Kidney (tissue), 14 donors: ENCODE results near the gene HMGB2. TPM values are rescaled to one million over a fixed set of nuclear protein-coding genes. Genes with fewer than 3 reads are reported as not detected.

Experiments used
- DNase-seq, 5 donors: peaks; one replicate each; pipeline ENCODE4 v3.0.0-alpha.2; 2013 to 2020
- FAIRE-seq: peaks from 2 replicates; lab custom pipeline; 2012; peaks lifted over from hg19 to GRCh38; lab: Jason Lieb, UNC
- H3K27ac ChIP-seq, 2 donors: one replicate each; pipeline ENCODE4 v1.7.0; 2013; ENCODE audit warnings: low read depth in 2 of 2, low read length in 2 of 2, inconsistent platforms in 1 of 2
- H3K27me3 ChIP-seq: one replicate; pipeline ENCODE4 v1.7.1; 2013; ENCODE audit warnings: low read length, inconsistent platforms; ENCODE audit not compliant: control insufficient read depth, insufficient read depth
- H3K36me3 ChIP-seq, 3 donors: one replicate each; pipeline versions ENCODE4 v1.7.0 to v1.7.1; 2013; ENCODE audit warnings: low read length in 3 of 3, control low read depth in 1 of 3, inconsistent platforms in 1 of 3; ENCODE audit not compliant: insufficient read depth in 3 of 3, control insufficient read depth in 2 of 3
- H3K4me1 ChIP-seq, 3 donors: one replicate each; pipeline versions ENCODE4 v1.7.0 to v1.7.1; 2013; ENCODE audit warnings: low read length in 3 of 3, inconsistent platforms in 1 of 3, low read depth in 1 of 3; ENCODE audit not compliant: control insufficient read depth in 2 of 3, insufficient read depth in 2 of 3
- H3K4me3 ChIP-seq, 3 donors: one replicate each; pipeline versions ENCODE4 v1.7.0 to v1.8.1; 2013; ENCODE audit warnings: low read length in 3 of 3, control low read depth in 1 of 3, inconsistent platforms in 1 of 3
- H3K9ac ChIP-seq, 3 donors: one replicate each; pipeline versions ENCODE4 v1.7.0 to v1.7.1; 2013; ENCODE audit warnings: low read length in 3 of 3, control low read depth in 1 of 3, inconsistent platforms in 1 of 3
- H3K9me3 ChIP-seq, 3 donors: one replicate each; pipeline versions ENCODE4 v1.7.0 to v1.7.1; 2013; ENCODE audit warnings: low read length in 3 of 3, control low read depth in 1 of 3, inconsistent platforms in 1 of 3; ENCODE audit not compliant: control insufficient read depth in 2 of 3, insufficient read depth in 1 of 3
- intact Hi-C: fragments of 100-400 bp; cut with DNase I; formaldehyde crosslinking; loops from one replicate; pipeline ENCODE4 v1.11.1; 2022
- polyA plus RNA-seq: library from polyadenylated mRNA; stranded (reverse); fragments of 350-450 nt; fragmentation: Illumina TruSeq; extraction: RNeasy Lipid Tissue Mini Kit (QIAGEN cat#74804); gene quantifications from one replicate; pipeline ENCODE4 v1.2.3, GENCODE V29; 2014; ENCODE audit warnings: low read depth, low replicate concordance; ENCODE audit not compliant: insufficient read depth
- total RNA-seq: library from RNA; stranded (reverse); fragmentation: NEBNext Ultra II Directional; extraction: Animal tissue kit (Norgen Biotek cat#: 25700); gene quantifications from one replicate; pipeline ENCODE4 v1.2.1, GENCODE V29; 2021
- TF ChIP-seq, protein P1 (sequence below): IDR thresholded peaks from 3 replicates; pipeline ENCODE4 v1.5.1; 2012; ENCODE audit warnings: mild to moderate bottlenecking, moderate library complexity, borderline replicate concordance; ENCODE audit not compliant: insufficient read depth; ENCODE audit errors: extremely low read depth
- donor health status: control.
- donor health status: control.
- donor health status: control.
- donor health status: control.
- donor health status: control.
- donor health status: DM: yes; HTN: yes; CAD: no.
- donor health status: Normal renal cell carcinoma (clear cell type).

Gene HMGB2
- total and polyA plus RNA-seq, 2 donors from 2014 or later: 41.8 to 76.8 TPM

DNA sequence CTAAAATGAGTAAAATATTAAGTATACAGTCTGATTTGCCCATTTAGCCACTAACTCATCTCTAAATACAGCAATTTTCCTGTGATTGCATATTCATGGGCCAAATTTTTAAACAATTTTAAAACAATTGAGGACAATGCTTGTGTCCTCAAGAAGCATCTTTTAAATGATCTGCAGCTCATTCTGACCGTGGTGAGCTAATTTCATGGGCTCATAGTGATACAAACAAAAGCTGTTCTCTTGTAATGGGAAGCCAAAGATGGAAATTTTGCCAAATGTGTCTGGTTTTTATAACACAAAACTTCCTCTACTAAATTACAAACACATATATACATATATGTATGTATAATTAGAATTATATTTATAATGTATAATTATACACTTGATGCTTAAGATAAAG lies 39.7 kb downstream of the HMGB2 start:
- no peak for FAIRE-seq
- H3K9me3 ChIP-seq: no peaks in the 10 kb centered on the region
- H3K4me1 ChIP-seq: peaks cover 0 to 1% (median 0%) of the 10 kb centered on the region in 3 donors
- H3K9ac ChIP-seq: no peak overlapping the region
- H3K36me3 ChIP-seq: no peaks in the 10 kb centered on the region
- no peak overlapping the region for H3K4me3 ChIP-seq
- TF ChIP-seq, protein P1, sequence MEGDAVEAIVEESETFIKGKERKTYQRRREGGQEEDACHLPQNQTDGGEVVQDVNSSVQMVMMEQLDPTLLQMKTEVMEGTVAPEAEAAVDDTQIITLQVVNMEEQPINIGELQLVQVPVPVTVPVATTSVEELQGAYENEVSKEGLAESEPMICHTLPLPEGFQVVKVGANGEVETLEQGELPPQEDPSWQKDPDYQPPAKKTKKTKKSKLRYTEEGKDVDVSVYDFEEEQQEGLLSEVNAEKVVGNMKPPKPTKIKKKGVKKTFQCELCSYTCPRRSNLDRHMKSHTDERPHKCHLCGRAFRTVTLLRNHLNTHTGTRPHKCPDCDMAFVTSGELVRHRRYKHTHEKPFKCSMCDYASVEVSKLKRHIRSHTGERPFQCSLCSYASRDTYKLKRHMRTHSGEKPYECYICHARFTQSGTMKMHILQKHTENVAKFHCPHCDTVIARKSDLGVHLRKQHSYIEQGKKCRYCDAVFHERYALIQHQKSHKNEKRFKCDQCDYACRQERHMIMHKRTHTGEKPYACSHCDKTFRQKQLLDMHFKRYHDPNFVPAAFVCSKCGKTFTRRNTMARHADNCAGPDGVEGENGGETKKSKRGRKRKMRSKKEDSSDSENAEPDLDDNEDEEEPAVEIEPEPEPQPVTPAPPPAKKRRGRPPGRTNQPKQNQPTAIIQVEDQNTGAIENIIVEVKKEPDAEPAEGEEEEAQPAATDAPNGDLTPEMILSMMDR: no peak
- H3K27me3 ChIP-seq: no peaks in the 10 kb centered on the region
- intact Hi-C loops: no loop called here
- DNase-seq: no peak
- no peak overlapping the region for H3K27ac ChIP-seq

DNA sequence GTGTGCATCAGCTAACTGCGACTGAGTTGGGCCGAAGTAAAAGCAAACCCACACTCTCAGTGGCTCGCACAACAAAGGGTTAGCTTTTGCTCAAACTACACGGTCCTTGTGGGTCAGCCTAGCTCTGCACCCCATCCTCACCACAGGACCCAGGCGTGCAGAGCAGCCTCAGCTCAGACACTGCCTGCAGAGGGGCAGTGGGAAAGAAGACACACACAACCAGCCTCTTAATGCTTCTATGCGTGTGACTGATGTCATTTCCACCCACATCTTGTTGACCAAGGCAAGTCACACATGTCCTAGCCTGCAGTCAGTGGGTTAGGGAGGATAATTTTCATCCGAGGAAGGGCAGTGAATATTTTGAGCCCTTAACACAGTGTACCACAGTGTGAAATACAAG lies 40.5 kb downstream of the HMGB2 start:
- no peaks in the 10 kb centered on the region for H3K9me3 ChIP-seq
- intact Hi-C loops: no loop called here
- no peak overlapping the region for H3K27ac ChIP-seq
- H3K27me3 ChIP-seq: no peaks in the 10 kb centered on the region
- no peak overlapping the region for H3K4me3 ChIP-seq
- FAIRE-seq (no peak), DNase-seq (no peak)
- peaks cover 0 to 2% (median 0%) of the 10 kb centered on the region in 3 donors for H3K4me1 ChIP-seq
- H3K9ac ChIP-seq: no peak overlapping the region
- TF ChIP-seq, protein P1: no peak
- no peaks in the 10 kb centered on the region for H3K36me3 ChIP-seq

DNA sequence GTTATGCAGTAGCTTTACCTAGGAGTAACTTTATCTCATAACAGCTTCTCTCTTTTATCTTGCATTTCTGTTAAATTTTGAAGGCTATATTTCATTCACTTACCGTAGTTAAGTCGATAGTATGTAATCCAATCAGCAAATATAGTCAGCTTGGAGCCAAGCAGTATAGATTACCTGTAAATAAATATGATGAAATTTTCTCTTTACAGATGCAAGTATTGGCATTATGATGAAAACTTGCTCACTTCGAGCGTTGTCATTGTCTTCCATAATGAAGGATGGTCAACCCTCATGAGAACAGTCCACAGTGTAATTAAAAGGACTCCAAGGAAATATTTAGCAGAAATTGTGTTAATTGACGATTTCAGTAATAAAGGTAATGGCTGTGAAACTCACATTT lies 42.3 kb downstream of the HMGB2 start:
- Histone ChIP-seq H3K36me3 (no peaks in the 10 kb centered on the region), H3K27me3 (no peaks in the 10 kb centered on the region), H3K4me3 (no peak overlapping the region), H3K9ac (no peak overlapping the region), H3K9me3 (peaks cover 0 to 5% (median 0%) of the 10 kb centered on the region in 3 donors), H3K4me1 (peaks cover 0 to 2% (median 0%) of the 10 kb centered on the region in 3 donors), H3K27ac (no peak overlapping the region)
- FAIRE-seq (no peak), DNase-seq (no peak)
- intact Hi-C loops: no loop called here
- TF ChIP-seq, protein P1: no peak

DNA sequence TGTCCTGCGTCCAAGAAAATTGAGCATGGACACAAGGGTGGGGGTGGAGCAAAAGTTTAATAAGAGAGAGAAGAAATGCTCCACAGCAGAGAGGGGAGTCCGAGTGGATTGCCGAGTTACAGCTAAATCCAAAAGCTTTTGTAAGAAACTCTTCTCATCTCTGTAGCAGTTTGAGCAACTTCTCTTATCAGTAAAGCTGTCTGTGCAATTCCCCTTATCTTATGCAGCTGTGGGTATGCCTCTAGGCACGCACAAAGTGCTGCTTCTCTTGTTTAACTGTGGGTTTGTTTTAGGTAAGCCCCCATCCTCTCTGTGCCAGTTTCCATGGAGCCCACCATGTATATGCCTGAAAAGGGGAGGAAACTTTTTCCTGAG lies 44.8 kb downstream of the HMGB2 start:
- Histone ChIP-seq H3K27me3 (no peaks in the 10 kb centered on the region), H3K9ac (no peak overlapping the region), H3K9me3 (peaks cover 0 to 10% (median 4%) of the 10 kb centered on the region in 3 donors), H3K36me3 (no peaks in the 10 kb centered on the region), H3K27ac (no peak overlapping the region), H3K4me1 (peaks cover 0 to 2% (median 0%) of the 10 kb centered on the region in 3 donors), H3K4me3 (no peak overlapping the region)
- DNase-seq: no peak
- intact Hi-C loops: no loop called here
- TF ChIP-seq, protein P1: no peak
- no peak for FAIRE-seq
